ENCODE results near the gene ZMYND8. TPM values are rescaled to one million over a fixed set of nuclear protein-coding genes. Genes with fewer than 3 reads are reported as not detected.

The ZMYND8 gene
- total and polyA plus RNA-seq, 10 of the 15 experiments (the other 5 are each of a cell fraction or from before 2014, with no cell fraction given) = 12.9 to 54.8 (median 23.1) TPM

GRCh38 chr20:47220161-47220582 is 136.3 kb downstream of the ZMYND8 start:
- H3K36me3 ChIP-seq (ENCODE audit: control insufficient read depth in 2 of 2, insufficient read depth in 2 of 2, low read length in 1 of 2) = peaks cover 28 to 48% of the 10 kb centered on the region in 2 experiments
- WGBS (ENCODE audit: insufficient coverage, insufficient replicate concordance, low lambda C conversion rate, missing lambda C conversion rate) = 82% methylated on average over 7 of the region's 8 CpGs
- H3K4me1 ChIP-seq (ENCODE audit: control insufficient read depth, insufficient read depth, low read length) = no peaks in the 10 kb centered on the region; the same call in 1 of the 2 replicates
- no TSS peak for BruUV-seq (replicated peaks)
- FAIRE-seq (no peak), DNase-seq (ENCODE audit: low read depth, low spot score) (no peak), ATAC-seq (peak; percentile 87)
- ChIA-PET RAD21 (ENCODE audit: unreplicated experiment) (interaction anchor here (1.9 kb wide), 1 partner anchor 166 kb away, joined by 4 read pairs; no protein-coding TSS in a partner anchor), CTCF (interaction anchor here (0.8 to 3.8 kb wide), 6 partner anchors 15 to 164 kb away, joined by 4 to 27 read pairs (median 9); no protein-coding TSS in a partner anchor), SMC1A (ENCODE audit: uncharacterized antibody, unreplicated experiment) (interaction anchor here (0.8 to 1.9 kb wide), 3 partner anchors 14 to 164 kb away, joined by 3 to 10 read pairs (median 3); no protein-coding TSS in a partner anchor), POLR2A (no interaction called here)
- H3K27me3 ChIP-seq (replicated peaks in 1 of 2; ENCODE audit: control insufficient read depth in 2 of 2, insufficient read depth in 2 of 2, low read length in 1 of 2) = no peaks in the 10 kb centered on the region
- H4K20me1 ChIP-seq (ENCODE audit: control insufficient read depth, insufficient read depth) = no peaks in the 10 kb centered on the region
- in situ Hi-C loops (cut with MboI) = no loop called here
- H3K9me3 ChIP-seq (replicated peaks; ENCODE audit: control insufficient read depth, insufficient read depth, low read length) = no peaks in the 10 kb centered on the region
- intact Hi-C loops (cut with micrococcal nuclease; ENCODE audit: unreplicated experiment) = loop anchor here (1.0 kb wide), 1 partner anchor 164 kb away; no protein-coding TSS in a partner anchor
- H3K9ac ChIP-seq (ENCODE audit: control insufficient read depth, insufficient read depth, low read length) = no peak overlapping the region
- H2AFZ ChIP-seq (ENCODE audit: control insufficient read depth, low read depth, low read length) = no peak overlapping the region
- TF ChIP-seq HDAC6 (IDR thresholded peaks at IDR 0.05; ENCODE audit: unreplicated experiment) = no peak
- TF ChIP-seq NR2F1 (conservative IDR thresholded peaks at IDR 0.05) = peak; percentile 52; the same call in 1 of the 2 replicates
- no peak for TF ChIP-seq MXI1 (IDR thresholded peaks at IDR 0.05; ENCODE audit: low read depth, low read length)
- TF ChIP-seq YY1 (IDR thresholded peaks at IDR 0.05; ENCODE audit: low read depth, low read length) = peak; percentile 92
- TF ChIP-seq POLR2AphosphoS2 (IDR thresholded peaks at IDR 0.05; ENCODE audit: low read depth, low read length) = no peak
- no peak for TF ChIP-seq BMI1 (IDR thresholded peaks at IDR 0.05; ENCODE audit: borderline replicate concordance)
- peak; percentile 46; the same call in 1 of the 2 replicates for TF ChIP-seq SMC3 (IDR thresholded peaks at IDR 0.05; ENCODE audit: borderline replicate concordance, low read length)
- TF ChIP-seq, protein P1, sequence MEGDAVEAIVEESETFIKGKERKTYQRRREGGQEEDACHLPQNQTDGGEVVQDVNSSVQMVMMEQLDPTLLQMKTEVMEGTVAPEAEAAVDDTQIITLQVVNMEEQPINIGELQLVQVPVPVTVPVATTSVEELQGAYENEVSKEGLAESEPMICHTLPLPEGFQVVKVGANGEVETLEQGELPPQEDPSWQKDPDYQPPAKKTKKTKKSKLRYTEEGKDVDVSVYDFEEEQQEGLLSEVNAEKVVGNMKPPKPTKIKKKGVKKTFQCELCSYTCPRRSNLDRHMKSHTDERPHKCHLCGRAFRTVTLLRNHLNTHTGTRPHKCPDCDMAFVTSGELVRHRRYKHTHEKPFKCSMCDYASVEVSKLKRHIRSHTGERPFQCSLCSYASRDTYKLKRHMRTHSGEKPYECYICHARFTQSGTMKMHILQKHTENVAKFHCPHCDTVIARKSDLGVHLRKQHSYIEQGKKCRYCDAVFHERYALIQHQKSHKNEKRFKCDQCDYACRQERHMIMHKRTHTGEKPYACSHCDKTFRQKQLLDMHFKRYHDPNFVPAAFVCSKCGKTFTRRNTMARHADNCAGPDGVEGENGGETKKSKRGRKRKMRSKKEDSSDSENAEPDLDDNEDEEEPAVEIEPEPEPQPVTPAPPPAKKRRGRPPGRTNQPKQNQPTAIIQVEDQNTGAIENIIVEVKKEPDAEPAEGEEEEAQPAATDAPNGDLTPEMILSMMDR (IDR thresholded peaks at IDR 0.05 in 2 of 3, conservative IDR thresholded peaks at IDR 0.05 in 1 of 3; ENCODE audit: control insufficient read depth in 2 of 3, extremely low read depth in 1 of 3, insufficient read depth in 1 of 3, low read depth in 3 of 3, low read length in 3 of 3) = peak; percentile 35 to 74 (median 64); a peak in 5 of 6 replicates
- no peak for TF ChIP-seq JUND (IDR thresholded peaks at IDR 0.05; ENCODE audit: low read depth, low read length)
- TF ChIP-seq CEBPZ (IDR thresholded peaks at IDR 0.05; ENCODE audit: low read depth, low read length) = no peak
- TF ChIP-seq RAD21 (IDR thresholded peaks at IDR 0.05; ENCODE audit: insufficient read depth, low read depth, low read length) = peak; percentile 57
- no peak for TF ChIP-seq POLR2A (IDR thresholded peaks at IDR 0.05; ENCODE audit: low read depth, low read length)
- 0 out of 4 replicates have a peak, but pooled peaks of 1 of the 2 experiments have one; percentile 55 for TF ChIP-seq ETV6 (conservative IDR thresholded peaks at IDR 0.05 in 1 of 2, IDR thresholded peaks at IDR 0.05 in 1 of 2; ENCODE audit: borderline replicate concordance in 1 of 2, low read depth in 1 of 2)
- no peak overlapping the region for H3K27ac ChIP-seq (ENCODE audit: control insufficient read depth, insufficient read depth)
- H3K4me2 ChIP-seq (ENCODE audit: control insufficient read depth, insufficient read depth) = no peak overlapping the region
- no peak overlapping the region for H3K4me3 ChIP-seq
- H3K79me2 ChIP-seq (ENCODE audit: control insufficient read depth, insufficient read depth, low read length) = no peaks in the 10 kb centered on the region

Measured in GM12878 (cell line).